ENCODE measurements around the gene PCP2. TPM values are rescaled to one million over a fixed set of nuclear protein-coding genes. Genes with fewer than 3 reads are reported as not detected.

Gene PCP2
- total and polyA plus RNA-seq, 2 donors (not counting 1 experiment from before 2014, with no cell fraction given), result 6.5 to 9.3 TPM

DNA sequence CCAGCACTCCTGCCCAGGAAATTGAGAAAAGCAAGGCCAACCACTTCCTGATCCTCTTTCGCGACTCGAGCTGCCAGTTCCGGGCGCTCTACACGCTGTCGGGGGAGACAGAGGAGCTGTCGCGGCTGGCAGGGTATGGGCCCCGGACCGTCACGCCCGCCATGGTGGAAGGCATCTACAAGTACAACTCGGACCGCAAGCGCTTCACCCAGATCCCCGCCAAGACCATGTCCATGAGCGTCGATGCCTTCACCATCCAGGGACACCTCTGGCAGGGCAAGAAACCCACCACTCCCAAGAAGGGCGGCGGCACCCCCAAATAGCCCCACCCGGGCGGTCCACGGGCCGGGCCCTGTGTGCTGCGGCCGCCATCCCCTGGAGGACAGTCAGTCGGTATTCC is 15.8 kb downstream of the PCP2 start:
- H3K4me2 ChIP-seq (replicated peaks; ENCODE audit: low read depth, low read length, poor library complexity, severe bottlenecking), result no peak overlapping the region
- H2AFZ ChIP-seq (ENCODE audit: insufficient read depth, low read depth, low read length, poor library complexity, severe bottlenecking), result no peak overlapping the region
- TF ChIP-seq CTCF (IDR thresholded peaks at IDR 0.05) (no peak), EZH2 (IDR thresholded peaks at IDR 0.05; ENCODE audit: borderline replicate concordance, insufficient read depth, low read depth, low read length, poor library complexity, severe bottlenecking) (no peak)
- intact Hi-C loops (cut with micrococcal nuclease), result no loop called here
- no peak overlapping the region for H3K27ac Mint-ChIP-seq
- peaks cover 2 to 37% of the 10 kb centered on the region in 2 experiments for H3K36me3 ChIP-seq (replicated peaks in 1 of 2; ENCODE audit: control extremely low read depth in 1 of 2, control insufficient read depth in 1 of 2, extremely low read depth in 1 of 2, insufficient read depth in 2 of 2, low read length in 1 of 2)
- 97% methylated on average over 27 of the region's 28 CpGs for WGBS (ENCODE audit: insufficient coverage)
- H3K9me3 ChIP-seq (ENCODE audit: control extremely low read depth in 1 of 3, control insufficient read depth in 2 of 3, insufficient read depth in 1 of 3, low read length in 2 of 3), result peaks cover 0 to 6% (median 0%) of the 10 kb centered on the region in 3 donors
- DNase-seq (no peak), ATAC-seq (ENCODE audit: low read depth) (no peak)
- H3K4me1 ChIP-seq (ENCODE audit: control insufficient read depth in 2 of 2, insufficient read depth in 2 of 2, low read length in 2 of 2), result no peaks in the 10 kb centered on the region
- no peak overlapping the region for H3K4me3 Mint-ChIP-seq
- H3K4me3 ChIP-seq (ENCODE audit: control extremely low read depth in 1 of 5, extremely low read depth in 1 of 5, insufficient read depth in 1 of 5, low read depth in 2 of 5, low read length in 4 of 5), result no peak overlapping the region
- no peak overlapping the region for H3K9ac ChIP-seq (ENCODE audit: low read length)
- no peaks in the 10 kb centered on the region for H4K20me1 ChIP-seq (ENCODE audit: control insufficient read depth, insufficient read depth, low read length, poor library complexity, severe bottlenecking)
- H3K79me2 ChIP-seq (ENCODE audit: control insufficient read depth, insufficient read depth, low read length), result no peaks in the 10 kb centered on the region
- H3K27ac ChIP-seq (ENCODE audit: low read length in 2 of 2), result no peak overlapping the region
- H3K9me3 Mint-ChIP-seq (ENCODE audit: insufficient read depth), result no peaks in the 10 kb centered on the region
- ChIA-PET POLR2A (no interaction called here), CTCF (no interaction called here)
- no peaks in the 10 kb centered on the region for H3K27me3 ChIP-seq (replicated peaks in 1 of 4; ENCODE audit: control extremely low read depth in 1 of 4, control insufficient read depth in 3 of 4, insufficient read depth in 4 of 4, low read length in 3 of 4)
- H3K27me3 Mint-ChIP-seq, result no peaks in the 10 kb centered on the region
- H3K4me1 Mint-ChIP-seq, result no peaks in the 10 kb centered on the region

DNA sequence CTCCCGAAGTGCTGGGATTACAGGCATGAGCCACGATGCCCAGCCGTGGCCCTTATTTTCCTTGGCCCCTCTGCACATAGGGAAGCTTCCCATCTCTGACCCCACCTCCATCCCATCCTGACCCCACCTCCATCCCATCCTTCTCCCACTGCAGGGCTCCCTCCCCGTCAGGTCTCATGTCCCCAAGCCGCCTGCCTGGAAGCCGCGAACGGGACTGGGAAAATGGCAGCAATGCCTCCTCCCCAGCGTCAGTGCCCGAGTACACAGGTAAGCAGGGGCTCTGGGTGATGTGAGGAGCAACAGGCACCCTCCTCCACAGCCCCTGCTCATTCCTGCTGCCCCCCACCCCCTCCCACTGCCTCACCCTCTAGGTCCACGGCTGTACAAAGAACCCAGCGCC is 16.3 kb downstream of the PCP2 start:
- Histone ChIP-seq H3K4me2 (replicated peaks; ENCODE audit: low read depth, low read length, poor library complexity, severe bottlenecking) (no peak overlapping the region), H3K36me3 (replicated peaks in 1 of 2; ENCODE audit: control extremely low read depth in 1 of 2, control insufficient read depth in 1 of 2, extremely low read depth in 1 of 2, insufficient read depth in 2 of 2, low read length in 1 of 2) (peaks cover 2 to 31% of the 10 kb centered on the region in 2 experiments), H3K27me3 (replicated peaks in 1 of 4; ENCODE audit: control extremely low read depth in 1 of 4, control insufficient read depth in 3 of 4, insufficient read depth in 4 of 4, low read length in 3 of 4) (no peaks in the 10 kb centered on the region), H3K79me2 (ENCODE audit: control insufficient read depth, insufficient read depth, low read length) (no peaks in the 10 kb centered on the region), H3K27ac (ENCODE audit: low read length in 2 of 2) (no peak overlapping the region), H3K4me1 (ENCODE audit: control insufficient read depth in 2 of 2, insufficient read depth in 2 of 2, low read length in 2 of 2) (no peaks in the 10 kb centered on the region), H2AFZ (ENCODE audit: insufficient read depth, low read depth, low read length, poor library complexity, severe bottlenecking) (no peak overlapping the region), H3K9ac (ENCODE audit: low read length) (no peak overlapping the region), H3K4me3 (ENCODE audit: control extremely low read depth in 1 of 5, extremely low read depth in 1 of 5, insufficient read depth in 1 of 5, low read depth in 2 of 5, low read length in 4 of 5) (no peak overlapping the region), H4K20me1 (ENCODE audit: control insufficient read depth, insufficient read depth, low read length, poor library complexity, severe bottlenecking) (no peaks in the 10 kb centered on the region), H3K9me3 (ENCODE audit: control extremely low read depth in 1 of 3, control insufficient read depth in 2 of 3, insufficient read depth in 1 of 3, low read length in 2 of 3) (peaks cover 0 to 6% (median 0%) of the 10 kb centered on the region in 3 donors)
- ATAC-seq (ENCODE audit: low read depth) (no peak), DNase-seq (no peak)
- WGBS (ENCODE audit: insufficient coverage), result 92% methylated on average over 4 of the region's 12 CpGs
- no peak overlapping the region for H3K27ac Mint-ChIP-seq
- ChIA-PET CTCF (no interaction called here), POLR2A (no interaction called here)
- H3K4me3 Mint-ChIP-seq, result no peak overlapping the region
- TF ChIP-seq EZH2 (IDR thresholded peaks at IDR 0.05; ENCODE audit: borderline replicate concordance, insufficient read depth, low read depth, low read length, poor library complexity, severe bottlenecking) (no peak), CTCF (IDR thresholded peaks at IDR 0.05) (no peak)
- H3K27me3 Mint-ChIP-seq, result no peaks in the 10 kb centered on the region
- H3K9me3 Mint-ChIP-seq (ENCODE audit: insufficient read depth), result no peaks in the 10 kb centered on the region
- no peaks in the 10 kb centered on the region for H3K4me1 Mint-ChIP-seq
- intact Hi-C loops (cut with micrococcal nuclease), result no loop called here
